Liver (tissue), 3 donors: ENCODE measurements around the gene GHDC.

Experiments used
- FOXA1 ChIP-seq: IDR thresholded peaks from 2 replicates; pipeline ENCODE4 v1.6.1; 2016; ENCODE audit warnings: antibody characterized with exemption
- GABPA ChIP-seq, 2 donors: IDR thresholded peaks in 1 of 2; conservative IDR thresholded peaks in 1 of 2; 2 replicates each; pipeline ENCODE4 v1.6.1; 2016; ENCODE audit warnings: antibody characterized with exemption in 2 of 2, mild to moderate bottlenecking in 1 of 2, moderate library complexity in 1 of 2
- HNF4A ChIP-seq, 2 donors: conservative IDR thresholded peaks; 2 replicates each; pipeline ENCODE4 v1.6.1; 2016; ENCODE audit warnings: antibody characterized with exemption in 2 of 2, mild to moderate bottlenecking in 2 of 2
- JUND ChIP-seq, 2 donors: IDR thresholded peaks; 2 replicates each; pipeline ENCODE4 v1.6.1; 2016; ENCODE audit warnings: antibody characterized with exemption in 2 of 2
- RAD21 ChIP-seq, 2 donors: IDR thresholded peaks; 2 replicates each; pipeline ENCODE4 v1.6.1; 2016; ENCODE audit warnings: antibody characterized with exemption in 2 of 2, mild to moderate bottlenecking in 2 of 2
- RXRA ChIP-seq, 2 donors: IDR thresholded peaks; 2 replicates each; pipeline ENCODE4 v1.6.1; 2017 to 2018; ENCODE audit warnings: antibody characterized with exemption in 2 of 2, mild to moderate bottlenecking in 1 of 2
- SP1 ChIP-seq: IDR thresholded peaks from 2 replicates; pipeline ENCODE4 v1.6.1; 2018; ENCODE audit warnings: antibody characterized with exemption, mild to moderate bottlenecking
- TAF1 ChIP-seq: conservative IDR thresholded peaks from 2 replicates; pipeline ENCODE4 v1.6.1; 2016; ENCODE audit warnings: antibody characterized with exemption, mild to moderate bottlenecking
- YY1 ChIP-seq: IDR thresholded peaks from 2 replicates; pipeline ENCODE4 v1.6.1; 2016; ENCODE audit warnings: antibody characterized with exemption, mild to moderate bottlenecking
- TF ChIP-seq, protein P1 (sequence below): IDR thresholded peaks from 2 replicates; pipeline ENCODE4 v1.6.1; 2016; ENCODE audit warnings: antibody characterized with exemption, mild to moderate bottlenecking
- TF ChIP-seq, protein P2 (sequence below): fragments of 150-350 bp; IDR thresholded peaks from 2 replicates; pipeline ENCODE4 v1.5.1; 2017; ENCODE audit warnings: improper control_type of control experiment, low read depth, low read length; ENCODE audit not compliant: missing input control
- TF ChIP-seq, protein P3 (sequence below): IDR thresholded peaks from 2 replicates; pipeline ENCODE4 v1.6.1; 2016; ENCODE audit warnings: antibody characterized with exemption
- TF ChIP-seq, protein P4 (sequence below): IDR thresholded peaks from 2 replicates; pipeline ENCODE4 v1.6.1; 2016; ENCODE audit warnings: antibody characterized with exemption
- TF ChIP-seq, protein P5 (sequence below): IDR thresholded peaks from 2 replicates; pipeline ENCODE4 v1.6.1; 2016; ENCODE audit warnings: antibody characterized with exemption
- donor health status: healthy.
- donor health status: healthy.

DNA sequence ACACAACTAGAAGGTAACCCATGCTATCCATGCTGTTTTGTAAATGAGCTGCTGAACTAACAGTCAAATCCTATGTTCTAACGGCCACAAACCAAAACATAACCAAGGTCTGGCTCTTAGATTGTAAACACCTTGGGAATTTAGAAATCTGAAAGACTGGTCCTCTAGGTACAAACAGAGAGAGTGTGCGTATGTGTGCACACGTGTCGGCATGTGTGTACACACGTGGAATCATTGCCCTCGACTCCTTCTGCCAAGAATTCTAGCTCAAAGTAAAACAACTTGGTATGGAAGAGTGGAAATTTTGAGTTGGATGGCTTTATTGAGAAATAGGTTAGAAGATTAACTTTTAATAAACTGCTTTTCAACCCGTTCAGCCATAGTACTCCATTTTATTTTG lies 18.1 kb upstream of the GHDC start:
- peak in 1 of 2 donors; percentile 34 for TF ChIP-seq JUND (IDR thresholded peaks at IDR 0.05)
- TF ChIP-seq TAF1 = no peak
- TF ChIP-seq, protein P1, sequence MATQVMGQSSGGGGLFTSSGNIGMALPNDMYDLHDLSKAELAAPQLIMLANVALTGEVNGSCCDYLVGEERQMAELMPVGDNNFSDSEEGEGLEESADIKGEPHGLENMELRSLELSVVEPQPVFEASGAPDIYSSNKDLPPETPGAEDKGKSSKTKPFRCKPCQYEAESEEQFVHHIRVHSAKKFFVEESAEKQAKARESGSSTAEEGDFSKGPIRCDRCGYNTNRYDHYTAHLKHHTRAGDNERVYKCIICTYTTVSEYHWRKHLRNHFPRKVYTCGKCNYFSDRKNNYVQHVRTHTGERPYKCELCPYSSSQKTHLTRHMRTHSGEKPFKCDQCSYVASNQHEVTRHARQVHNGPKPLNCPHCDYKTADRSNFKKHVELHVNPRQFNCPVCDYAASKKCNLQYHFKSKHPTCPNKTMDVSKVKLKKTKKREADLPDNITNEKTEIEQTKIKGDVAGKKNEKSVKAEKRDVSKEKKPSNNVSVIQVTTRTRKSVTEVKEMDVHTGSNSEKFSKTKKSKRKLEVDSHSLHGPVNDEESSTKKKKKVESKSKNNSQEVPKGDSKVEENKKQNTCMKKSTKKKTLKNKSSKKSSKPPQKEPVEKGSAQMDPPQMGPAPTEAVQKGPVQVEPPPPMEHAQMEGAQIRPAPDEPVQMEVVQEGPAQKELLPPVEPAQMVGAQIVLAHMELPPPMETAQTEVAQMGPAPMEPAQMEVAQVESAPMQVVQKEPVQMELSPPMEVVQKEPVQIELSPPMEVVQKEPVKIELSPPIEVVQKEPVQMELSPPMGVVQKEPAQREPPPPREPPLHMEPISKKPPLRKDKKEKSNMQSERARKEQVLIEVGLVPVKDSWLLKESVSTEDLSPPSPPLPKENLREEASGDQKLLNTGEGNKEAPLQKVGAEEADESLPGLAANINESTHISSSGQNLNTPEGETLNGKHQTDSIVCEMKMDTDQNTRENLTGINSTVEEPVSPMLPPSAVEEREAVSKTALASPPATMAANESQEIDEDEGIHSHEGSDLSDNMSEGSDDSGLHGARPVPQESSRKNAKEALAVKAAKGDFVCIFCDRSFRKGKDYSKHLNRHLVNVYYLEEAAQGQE = no peak
- TF ChIP-seq HNF4A (conservative IDR thresholded peaks at IDR 0.05) = no peak
- TF ChIP-seq, protein P2, sequence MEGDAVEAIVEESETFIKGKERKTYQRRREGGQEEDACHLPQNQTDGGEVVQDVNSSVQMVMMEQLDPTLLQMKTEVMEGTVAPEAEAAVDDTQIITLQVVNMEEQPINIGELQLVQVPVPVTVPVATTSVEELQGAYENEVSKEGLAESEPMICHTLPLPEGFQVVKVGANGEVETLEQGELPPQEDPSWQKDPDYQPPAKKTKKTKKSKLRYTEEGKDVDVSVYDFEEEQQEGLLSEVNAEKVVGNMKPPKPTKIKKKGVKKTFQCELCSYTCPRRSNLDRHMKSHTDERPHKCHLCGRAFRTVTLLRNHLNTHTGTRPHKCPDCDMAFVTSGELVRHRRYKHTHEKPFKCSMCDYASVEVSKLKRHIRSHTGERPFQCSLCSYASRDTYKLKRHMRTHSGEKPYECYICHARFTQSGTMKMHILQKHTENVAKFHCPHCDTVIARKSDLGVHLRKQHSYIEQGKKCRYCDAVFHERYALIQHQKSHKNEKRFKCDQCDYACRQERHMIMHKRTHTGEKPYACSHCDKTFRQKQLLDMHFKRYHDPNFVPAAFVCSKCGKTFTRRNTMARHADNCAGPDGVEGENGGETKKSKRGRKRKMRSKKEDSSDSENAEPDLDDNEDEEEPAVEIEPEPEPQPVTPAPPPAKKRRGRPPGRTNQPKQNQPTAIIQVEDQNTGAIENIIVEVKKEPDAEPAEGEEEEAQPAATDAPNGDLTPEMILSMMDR = no peak
- TF ChIP-seq, protein P3, sequence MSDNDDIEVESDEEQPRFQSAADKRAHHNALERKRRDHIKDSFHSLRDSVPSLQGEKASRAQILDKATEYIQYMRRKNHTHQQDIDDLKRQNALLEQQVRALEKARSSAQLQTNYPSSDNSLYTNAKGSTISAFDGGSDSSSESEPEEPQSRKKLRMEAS = no peak
- no peak for TF ChIP-seq YY1
- TF ChIP-seq SP1 = no peak
- TF ChIP-seq FOXA1 = no peak
- TF ChIP-seq GABPA (IDR thresholded peaks at IDR 0.05 in 1 of 2, conservative IDR thresholded peaks at IDR 0.05 in 1 of 2) = no peak
- no peak for TF ChIP-seq RAD21 (IDR thresholded peaks at IDR 0.05)
- TF ChIP-seq, protein P4, sequence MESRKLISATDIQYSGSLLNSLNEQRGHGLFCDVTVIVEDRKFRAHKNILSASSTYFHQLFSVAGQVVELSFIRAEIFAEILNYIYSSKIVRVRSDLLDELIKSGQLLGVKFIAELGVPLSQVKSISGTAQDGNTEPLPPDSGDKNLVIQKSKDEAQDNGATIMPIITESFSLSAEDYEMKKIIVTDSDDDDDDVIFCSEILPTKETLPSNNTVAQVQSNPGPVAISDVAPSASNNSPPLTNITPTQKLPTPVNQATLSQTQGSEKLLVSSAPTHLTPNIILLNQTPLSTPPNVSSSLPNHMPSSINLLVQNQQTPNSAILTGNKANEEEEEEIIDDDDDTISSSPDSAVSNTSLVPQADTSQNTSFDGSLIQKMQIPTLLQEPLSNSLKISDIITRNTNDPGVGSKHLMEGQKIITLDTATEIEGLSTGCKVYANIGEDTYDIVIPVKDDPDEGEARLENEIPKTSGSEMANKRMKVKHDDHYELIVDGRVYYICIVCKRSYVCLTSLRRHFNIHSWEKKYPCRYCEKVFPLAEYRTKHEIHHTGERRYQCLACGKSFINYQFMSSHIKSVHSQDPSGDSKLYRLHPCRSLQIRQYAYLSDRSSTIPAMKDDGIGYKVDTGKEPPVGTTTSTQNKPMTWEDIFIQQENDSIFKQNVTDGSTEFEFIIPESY = no peak
- TF ChIP-seq, protein P5, sequence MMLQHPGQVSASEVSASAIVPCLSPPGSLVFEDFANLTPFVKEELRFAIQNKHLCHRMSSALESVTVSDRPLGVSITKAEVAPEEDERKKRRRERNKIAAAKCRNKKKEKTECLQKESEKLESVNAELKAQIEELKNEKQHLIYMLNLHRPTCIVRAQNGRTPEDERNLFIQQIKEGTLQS = no peak
- TF ChIP-seq RXRA (IDR thresholded peaks at IDR 0.05) = no peak
